GM19452 (cell line): ENCODE data around the gene PSTK.
A peak's percentile ranks its signal among the peaks of the same experiment; 100 is the strongest.

ENCODE experiments used
- ATAC-seq: cut with Tn5 transposase; IDR thresholded peaks from one replicate; pipeline ENCODE4 v1.9.1; 2021; ENCODE audit not compliant: unreplicated experiment

The PSTK gene

GRCh38 chr10:122990278-122990677, 10.1 kb downstream of the PSTK start:
- ATAC-seq = no peak

GRCh38 chr10:122992031-122992585, 11.9 kb downstream of the PSTK start:
- ATAC-seq = no peak

GRCh38 chr10:122993797-122994336, 13.7 kb downstream of the PSTK start:
- ATAC-seq = no peak

- ATAC-seq = no peak
These were observed 15.7 kb downstream of the PSTK start for GRCh38 chr10:122995936-122996335.

- no peak for ATAC-seq
These were observed 17.7 kb downstream of the PSTK start for GRCh38 chr10:122997864-122998263.

- no peak for ATAC-seq
These were observed 18.2 kb downstream of the PSTK start for GRCh38 chr10:122998360-122998917.

- no peak for ATAC-seq
These were observed 18.7 kb downstream of the PSTK start for GRCh38 chr10:122998934-122999333.

- ATAC-seq = no peak
These were observed 19.1 kb downstream of the PSTK start for GRCh38 chr10:122999347-122999746.

GRCh38 chr10:123000155-123000554, 20.0 kb downstream of the PSTK start:
- no peak for ATAC-seq

GRCh38 chr10:123001370-123001769, 21.2 kb downstream of the PSTK start:
- no peak for ATAC-seq

- no peak for ATAC-seq
These were observed 24.1 kb downstream of the PSTK start for GRCh38 chr10:123004298-123004697.

GRCh38 chr10:123007558-123008354, 27.6 kb downstream of the PSTK start:
- peak; percentile 32 for ATAC-seq

- peak; percentile 84 for ATAC-seq
These were observed 28.3 kb downstream of the PSTK start, which contains the start of the genes ACADSB and IKZF5 for GRCh38 chr10:123008355-123009104. ACADSB (plus strand) TSS chr10:123009006; CDS start chr10:123009030, 24 bp downstream. IKZF5 (minus strand) TSS chr10:123008795; CDS start chr10:122998625, 10,170 bp downstream.

GRCh38 chr10:123009105-123009820, 29.1 kb downstream of the PSTK start:
- peak; percentile 10 for ATAC-seq

GRCh38 chr10:123011987-123012386, 31.8 kb downstream of the PSTK start:
- no peak for ATAC-seq

- ATAC-seq = no peak
These were observed 33.5 kb downstream of the PSTK start for GRCh38 chr10:123013456-123014419.

- no peak for ATAC-seq
These were observed 34.6 kb downstream of the PSTK start for GRCh38 chr10:123014772-123015171.

- ATAC-seq = no peak
These were observed 36.0 kb downstream of the PSTK start for GRCh38 chr10:123016228-123016627.

- ATAC-seq = no peak
These were observed 37.4 kb downstream of the PSTK start for GRCh38 chr10:123017421-123018165.
